PFSK-1 (cell line): ENCODE data around the gene RBP4.

Experiments used
- FOXP2 ChIP-seq: optimal IDR thresholded peaks from 2 replicates; pipeline ENCODE3; 2011; ENCODE audit warnings: borderline replicate concordance, control low read depth, inconsistent platforms; ENCODE audit not compliant: insufficient read depth; ENCODE audit errors: extremely low read length, extremely low read depth
- POLR2AphosphoS5 ChIP-seq: IDR thresholded peaks from 2 replicates; pipeline ENCODE4 v1.6.1; 2012; ENCODE audit warnings: low read depth, mild to moderate bottlenecking, control low read depth, low read length, moderate library complexity
- SIN3A ChIP-seq: IDR thresholded peaks from 2 replicates; pipeline ENCODE4 v1.6.1; 2012; ENCODE audit warnings: mild to moderate bottlenecking, low read length, moderate library complexity, borderline replicate concordance; ENCODE audit not compliant: insufficient read depth
- TAF1 ChIP-seq: IDR thresholded peaks from 2 replicates; pipeline ENCODE4 v1.6.1; 2012; ENCODE audit warnings: low read length, control low read depth, borderline replicate concordance; ENCODE audit not compliant: insufficient read depth
- TF ChIP-seq, protein P1 (sequence below), 2 experiments: IDR thresholded peaks; 2 replicates each; pipeline versions ENCODE4 v1.6.1 to v1.8.0; 2011 to 2012; ENCODE audit warnings: low read depth in 2 of 2, low read length in 2 of 2, control low read depth in 1 of 2, inconsistent platforms in 1 of 2, mild to moderate bottlenecking in 1 of 2, moderate library complexity in 1 of 2; ENCODE audit not compliant: insufficient read depth in 1 of 2

The RBP4 gene

DNA sequence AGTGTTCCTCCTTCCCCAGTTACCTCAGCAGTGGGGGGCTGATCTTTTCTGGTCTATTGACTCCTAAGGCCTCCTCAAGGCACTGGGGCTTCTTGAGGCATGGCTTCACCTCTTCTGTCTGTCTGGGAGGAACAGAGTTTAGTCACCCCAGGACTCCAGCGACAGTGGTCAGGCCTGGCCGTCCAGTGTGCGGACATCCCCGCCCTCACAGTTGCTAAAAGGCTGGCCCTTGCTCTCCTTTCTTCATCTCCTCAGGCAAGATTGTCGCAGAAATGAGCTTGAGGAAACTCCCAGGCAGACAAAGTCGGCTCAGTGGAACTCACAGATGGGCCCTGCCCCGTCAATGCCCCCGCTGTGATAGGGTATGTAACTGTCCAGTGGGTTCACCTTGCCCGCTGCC lies 41.5 kb downstream of the RBP4 start:
- no peak for TF ChIP-seq FOXP2
- no peak for TF ChIP-seq SIN3A
- no peak for TF ChIP-seq POLR2AphosphoS5
- TF ChIP-seq TAF1 = no peak
- TF ChIP-seq, protein P1, sequence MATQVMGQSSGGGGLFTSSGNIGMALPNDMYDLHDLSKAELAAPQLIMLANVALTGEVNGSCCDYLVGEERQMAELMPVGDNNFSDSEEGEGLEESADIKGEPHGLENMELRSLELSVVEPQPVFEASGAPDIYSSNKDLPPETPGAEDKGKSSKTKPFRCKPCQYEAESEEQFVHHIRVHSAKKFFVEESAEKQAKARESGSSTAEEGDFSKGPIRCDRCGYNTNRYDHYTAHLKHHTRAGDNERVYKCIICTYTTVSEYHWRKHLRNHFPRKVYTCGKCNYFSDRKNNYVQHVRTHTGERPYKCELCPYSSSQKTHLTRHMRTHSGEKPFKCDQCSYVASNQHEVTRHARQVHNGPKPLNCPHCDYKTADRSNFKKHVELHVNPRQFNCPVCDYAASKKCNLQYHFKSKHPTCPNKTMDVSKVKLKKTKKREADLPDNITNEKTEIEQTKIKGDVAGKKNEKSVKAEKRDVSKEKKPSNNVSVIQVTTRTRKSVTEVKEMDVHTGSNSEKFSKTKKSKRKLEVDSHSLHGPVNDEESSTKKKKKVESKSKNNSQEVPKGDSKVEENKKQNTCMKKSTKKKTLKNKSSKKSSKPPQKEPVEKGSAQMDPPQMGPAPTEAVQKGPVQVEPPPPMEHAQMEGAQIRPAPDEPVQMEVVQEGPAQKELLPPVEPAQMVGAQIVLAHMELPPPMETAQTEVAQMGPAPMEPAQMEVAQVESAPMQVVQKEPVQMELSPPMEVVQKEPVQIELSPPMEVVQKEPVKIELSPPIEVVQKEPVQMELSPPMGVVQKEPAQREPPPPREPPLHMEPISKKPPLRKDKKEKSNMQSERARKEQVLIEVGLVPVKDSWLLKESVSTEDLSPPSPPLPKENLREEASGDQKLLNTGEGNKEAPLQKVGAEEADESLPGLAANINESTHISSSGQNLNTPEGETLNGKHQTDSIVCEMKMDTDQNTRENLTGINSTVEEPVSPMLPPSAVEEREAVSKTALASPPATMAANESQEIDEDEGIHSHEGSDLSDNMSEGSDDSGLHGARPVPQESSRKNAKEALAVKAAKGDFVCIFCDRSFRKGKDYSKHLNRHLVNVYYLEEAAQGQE (IDR thresholded peaks at IDR 0.05; ENCODE audit: insufficient read depth in 1 of 2, low read depth in 2 of 2, low read length in 2 of 2) = no peak

DNA sequence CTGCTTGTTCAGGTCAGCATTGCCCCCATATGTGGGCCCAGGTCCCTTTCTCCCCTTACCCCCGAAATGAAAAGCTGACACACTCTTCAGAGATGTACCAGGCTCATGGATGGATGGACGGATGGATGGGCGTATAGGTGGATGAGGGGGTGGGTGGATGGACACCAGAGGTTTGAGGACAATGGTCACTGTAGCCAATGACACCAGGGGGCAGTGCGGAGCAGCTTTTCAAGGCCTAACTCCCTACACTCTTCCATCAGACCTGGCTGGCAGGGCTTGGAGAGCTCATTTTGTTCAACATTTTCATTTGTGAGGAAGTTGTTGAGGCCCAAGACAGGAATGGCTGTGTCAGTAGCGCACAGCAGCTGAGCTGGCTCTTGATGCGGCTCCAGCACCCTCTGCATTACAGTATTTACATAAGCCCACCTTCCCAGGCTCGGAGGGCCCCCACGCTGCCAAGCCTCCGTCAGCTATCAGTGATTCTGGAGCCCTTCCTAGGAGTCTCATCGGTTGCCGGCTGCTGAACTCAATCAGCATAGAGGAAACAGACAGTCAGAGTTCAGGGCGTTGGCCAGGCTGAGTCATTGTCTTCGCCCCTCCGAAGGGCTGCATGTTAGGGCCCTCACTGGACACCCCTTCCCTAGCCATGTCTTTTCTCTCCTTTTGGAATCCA lies 46.1 kb downstream of the RBP4 start:
- TF ChIP-seq TAF1 (no peak), FOXP2 (no peak), POLR2AphosphoS5 (no peak), SIN3A (no peak)
- TF ChIP-seq, protein P1 (IDR thresholded peaks at IDR 0.05; ENCODE audit: insufficient read depth in 1 of 2, low read depth in 2 of 2, low read length in 2 of 2) = no peak

DNA sequence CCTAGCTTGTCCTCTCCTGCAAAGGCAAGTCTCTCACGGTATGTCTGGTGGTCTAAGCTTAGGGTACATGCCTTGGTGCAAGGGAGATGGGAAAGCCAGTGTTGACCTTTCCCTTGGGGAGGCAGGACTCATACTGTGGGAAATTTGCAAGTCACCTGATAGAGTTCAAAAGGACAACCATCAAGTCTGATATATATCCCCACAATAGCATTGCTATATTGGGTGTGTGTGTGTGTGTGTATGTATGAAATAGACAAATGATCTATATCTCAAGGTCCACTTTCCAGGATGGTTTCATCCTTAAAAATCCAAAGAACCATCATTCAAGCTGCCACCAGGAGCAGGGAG lies 46.7 kb downstream of the RBP4 start:
- TF ChIP-seq POLR2AphosphoS5 (no peak), SIN3A (no peak), TAF1 (no peak), FOXP2 (no peak)
- TF ChIP-seq, protein P1 (IDR thresholded peaks at IDR 0.05; ENCODE audit: insufficient read depth in 1 of 2, low read depth in 2 of 2, low read length in 2 of 2) = no peak

DNA sequence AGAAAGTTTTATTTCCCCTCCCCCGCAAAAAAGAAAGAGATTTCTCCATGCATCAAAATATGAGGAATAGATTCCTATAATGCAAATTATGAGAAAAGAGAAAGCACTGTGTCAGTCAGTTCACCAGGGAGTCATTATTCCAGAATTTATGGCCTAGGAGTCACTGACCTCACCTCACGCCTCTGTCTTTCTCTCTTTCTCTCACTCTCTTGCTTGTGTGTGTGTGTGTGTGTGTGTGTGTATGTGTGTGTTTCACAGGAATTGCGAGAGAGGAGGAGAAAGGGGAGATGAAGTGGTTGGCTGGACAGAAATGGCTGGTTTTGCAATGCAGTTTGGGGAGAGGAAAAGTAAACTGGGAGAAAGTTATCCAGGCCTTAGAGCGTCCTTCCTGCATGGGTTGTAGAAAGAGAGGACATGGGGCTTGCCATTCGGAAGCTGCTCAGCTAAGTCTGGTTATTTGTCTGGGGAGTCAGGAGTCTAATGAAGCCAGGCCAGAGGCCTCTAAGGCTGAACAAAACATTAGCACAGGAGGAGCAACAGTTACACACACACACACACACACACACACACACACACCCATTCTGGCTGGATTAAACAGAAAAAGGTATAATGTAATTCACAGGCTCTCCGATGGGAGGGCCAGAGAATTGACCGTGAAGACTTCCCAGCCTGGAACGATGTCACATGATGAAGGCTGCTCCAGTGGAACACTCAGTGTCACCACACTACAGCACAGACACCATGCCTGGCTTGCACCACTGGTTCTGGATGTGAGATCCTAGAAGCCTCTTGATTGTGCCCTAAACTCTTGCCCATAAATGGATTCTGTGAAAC lies 47.3 kb downstream of the RBP4 start:
- no peak for TF ChIP-seq POLR2AphosphoS5
- no peak for TF ChIP-seq FOXP2

DNA sequence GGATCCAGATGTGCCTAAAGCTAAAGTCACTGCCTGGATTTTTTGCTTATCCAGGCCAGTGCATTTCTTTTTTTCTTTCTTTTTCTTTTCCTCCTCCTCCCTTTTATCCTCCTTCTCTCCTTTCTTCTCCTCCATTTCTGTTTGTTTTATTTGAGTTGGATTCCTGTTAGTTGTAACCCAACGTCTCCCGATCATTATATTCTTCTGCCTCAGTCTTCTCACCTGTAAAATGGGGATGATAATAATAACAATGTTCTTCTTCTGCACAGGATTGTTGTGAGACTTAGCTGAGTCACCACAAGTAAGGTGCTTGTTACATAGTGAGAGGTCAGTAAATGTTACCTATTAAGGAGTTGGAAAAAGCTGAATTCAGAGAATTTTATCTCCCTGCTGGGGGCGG lies 48.3 kb downstream of the RBP4 start:
- no peak for TF ChIP-seq POLR2AphosphoS5
- no peak for TF ChIP-seq FOXP2

DNA sequence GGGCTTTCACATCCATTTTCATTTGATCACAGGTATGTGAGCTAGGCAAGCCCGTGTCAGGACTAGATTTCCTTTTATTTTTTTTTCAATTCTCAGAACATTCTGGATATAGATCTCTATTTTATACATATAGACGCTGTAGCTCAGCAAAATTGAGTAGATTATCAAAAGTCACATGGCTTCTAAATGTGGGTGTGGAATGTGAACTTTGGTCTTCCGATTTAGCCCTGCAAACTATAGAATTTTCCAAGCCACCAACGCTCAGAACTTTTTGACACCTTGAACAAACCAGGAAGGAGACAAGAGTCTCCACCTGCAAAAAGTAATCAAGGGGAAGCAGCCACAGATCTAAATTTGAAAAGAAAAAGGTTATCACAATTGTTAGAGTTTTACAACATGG lies 50.4 kb downstream of the RBP4 start:
- TF ChIP-seq TAF1 (no peak), POLR2AphosphoS5 (no peak)
